ENCODE results near the gene ZKSCAN7.
A peak's percentile ranks its signal among the peaks of the same experiment; 100 is the strongest.
"Not testable (repeated sequence)": the region's sequence is repeated elsewhere in the genome, so short reads cannot be mapped to it uniquely, and the experiment has no call there.

The ZKSCAN7 gene

DNA sequence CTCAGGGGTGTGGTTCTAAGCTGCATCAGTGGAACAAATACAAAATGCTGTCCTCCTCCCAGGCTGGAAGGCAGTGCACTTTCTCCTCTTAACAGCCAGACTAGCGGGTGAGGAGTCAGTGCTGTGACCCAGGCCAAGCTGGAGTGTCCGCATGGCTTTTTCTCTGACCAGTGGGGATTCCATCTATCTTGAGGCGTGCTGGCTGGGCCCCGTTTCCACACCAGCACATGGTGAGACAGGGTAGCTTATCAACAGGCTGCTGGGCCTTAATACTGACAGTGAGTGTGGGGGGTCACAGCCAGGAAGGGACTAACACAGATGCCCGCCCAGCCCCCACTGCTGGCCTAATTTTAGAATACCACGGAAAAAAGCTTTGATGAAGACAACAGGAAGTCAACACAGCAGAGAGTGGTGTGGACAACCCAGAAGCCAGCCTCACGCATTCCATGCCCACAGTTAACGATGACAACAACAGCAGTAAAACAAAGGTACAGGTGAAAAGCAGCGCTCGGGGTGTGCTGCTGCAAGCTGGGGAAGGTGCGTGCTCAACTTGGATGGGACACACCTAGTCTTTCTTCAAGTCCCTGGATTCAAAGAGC is 22.5 kb downstream of the ZKSCAN7 start:
- DNase-seq, result not testable (repeated sequence)

DNA sequence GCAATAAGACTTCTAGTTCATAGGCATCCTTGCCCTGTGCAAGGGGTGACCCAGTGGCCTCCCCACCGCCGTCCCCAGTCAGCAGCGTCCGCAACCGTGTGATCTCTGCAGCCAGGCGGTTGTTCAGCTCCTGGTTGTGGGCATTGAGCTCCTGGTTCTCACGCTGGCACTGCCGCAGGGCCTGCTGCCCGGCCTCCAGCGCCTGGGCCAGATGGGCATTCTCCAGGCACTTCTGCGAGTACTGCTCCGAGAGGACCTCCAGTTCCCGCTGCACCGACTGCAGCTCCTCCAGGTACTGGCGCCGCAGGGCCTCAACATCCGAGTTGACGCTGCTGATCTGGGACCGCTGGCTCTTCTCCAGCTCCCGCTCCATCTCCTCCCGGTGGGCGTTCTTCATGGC is 23.3 kb downstream of the ZKSCAN7 start:
- not testable (repeated sequence) for DNase-seq

DNA sequence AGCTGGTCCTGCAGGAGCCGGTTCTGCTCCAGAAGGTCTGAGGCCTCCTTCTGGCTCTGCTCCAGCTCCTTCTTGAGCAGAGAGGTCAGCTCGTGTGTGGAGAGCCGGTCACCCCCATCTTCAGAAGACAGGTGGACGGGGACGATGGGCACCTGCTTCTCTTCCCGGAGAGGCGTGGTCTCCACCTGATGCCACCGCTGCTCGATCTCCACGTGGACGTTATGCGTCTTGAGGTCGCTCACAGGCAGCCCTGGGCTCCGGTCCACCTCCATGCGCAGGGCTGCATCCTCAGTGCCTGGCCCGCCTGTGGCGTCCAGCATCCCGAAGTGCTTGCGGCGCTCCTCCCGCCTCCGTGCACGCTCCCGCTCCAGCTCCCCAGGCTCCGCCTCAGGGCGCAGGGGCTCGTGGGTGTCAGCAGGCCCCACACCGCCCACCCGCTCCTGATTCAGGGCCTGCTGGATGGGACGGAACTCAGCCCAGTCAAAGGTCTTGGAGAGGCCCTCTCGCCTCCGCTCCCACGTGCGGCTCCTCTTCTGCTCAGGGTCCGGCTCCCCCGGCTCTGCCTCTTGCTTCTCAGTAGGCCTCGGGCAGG is 24.0 kb downstream of the ZKSCAN7 start:
- not testable (repeated sequence) for DNase-seq

DNA sequence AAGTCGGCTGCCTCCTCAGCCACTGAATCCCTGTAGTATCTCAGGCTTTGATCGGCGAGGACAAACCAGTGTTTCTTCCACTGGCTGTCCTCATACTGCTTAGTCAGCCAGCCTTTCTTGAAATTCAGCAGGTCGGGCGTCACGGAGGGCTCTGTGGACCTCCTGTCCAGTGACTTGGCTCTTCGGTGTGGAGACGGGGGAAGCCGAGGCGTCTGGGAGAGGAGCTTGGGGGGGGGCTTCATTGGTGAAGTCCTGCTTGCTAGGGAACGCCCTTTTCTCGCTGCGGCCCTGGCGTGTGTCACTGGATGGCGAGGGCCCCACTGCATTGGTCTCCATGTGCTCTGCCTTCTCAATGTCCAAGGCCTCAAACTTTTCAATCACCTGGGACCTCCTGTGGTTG is 24.8 kb downstream of the ZKSCAN7 start:
- DNase-seq, result not testable (repeated sequence)

DNA sequence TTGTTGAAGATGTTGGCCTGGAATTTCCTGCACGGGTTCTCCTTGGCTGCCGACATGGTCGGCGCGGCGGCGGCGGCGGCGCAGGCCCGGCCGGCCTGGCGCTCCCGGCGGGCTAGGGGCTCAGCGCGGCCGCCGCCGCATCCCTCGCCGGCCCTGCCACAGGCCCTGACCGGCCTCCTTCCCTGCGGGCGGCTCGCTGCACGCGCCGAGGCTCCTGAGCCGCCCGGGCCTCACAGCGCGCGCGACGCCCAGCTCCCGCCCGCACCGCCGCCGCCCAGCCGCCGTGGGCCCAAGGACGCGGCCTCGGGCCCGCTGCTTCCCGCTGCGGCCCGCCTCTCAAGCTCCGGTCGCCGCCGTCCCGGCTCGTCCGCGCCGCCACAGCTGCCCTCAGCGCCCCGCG is 26.0 kb downstream of the ZKSCAN7 start:
- DNase-seq, result not testable (repeated sequence)

DNA sequence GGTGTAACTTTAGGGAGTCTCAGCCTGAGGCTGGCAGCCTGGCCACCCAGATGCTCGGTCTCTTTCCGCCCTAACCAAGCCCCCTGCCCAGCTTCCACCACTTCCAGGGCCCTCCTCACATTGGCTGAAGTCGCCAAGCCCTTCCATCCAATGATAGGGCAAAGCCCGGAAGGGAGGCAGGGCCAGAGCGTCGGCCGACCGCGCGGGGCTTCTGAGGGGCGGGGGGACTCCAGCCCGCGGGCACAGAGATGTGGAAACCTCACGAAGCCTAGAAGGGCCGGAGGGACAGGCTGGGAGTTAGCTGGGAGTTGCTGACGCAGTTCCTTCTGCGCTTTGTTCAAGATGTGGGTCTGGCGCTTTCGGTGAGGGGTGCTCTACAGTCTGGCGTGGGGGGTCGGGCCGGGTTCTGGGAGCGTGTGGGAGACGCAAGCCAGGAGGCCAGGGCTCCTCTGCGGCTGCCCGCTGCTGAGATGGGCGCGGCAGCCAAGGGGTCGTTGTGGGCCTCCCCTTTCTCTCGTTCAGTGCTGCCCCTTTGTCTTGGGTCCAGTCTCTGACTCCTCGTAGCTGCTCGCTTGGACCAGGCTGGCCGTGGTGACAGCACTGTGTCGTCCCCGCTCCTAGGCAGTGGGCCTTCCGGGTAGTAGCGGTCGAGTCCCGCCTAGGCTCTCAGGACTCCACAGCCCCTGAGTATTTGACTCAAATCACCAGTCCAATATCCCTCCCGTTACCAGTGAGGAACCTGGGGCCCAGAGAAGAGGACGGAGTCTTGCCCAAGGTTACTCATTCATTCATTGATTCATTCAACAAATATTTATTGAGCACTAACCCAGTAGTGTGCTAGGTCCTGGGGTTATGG is 29.9 kb downstream of the ZKSCAN7 start, which contains the start of gene ZNF660:
Gene ZNF660 (plus strand): TSS at position 319 of the 856 bp plus-strand sequence. CDS start 9,230 bp downstream, outside the sequence.
- DNase-seq, result peak; percentile 72

DNA sequence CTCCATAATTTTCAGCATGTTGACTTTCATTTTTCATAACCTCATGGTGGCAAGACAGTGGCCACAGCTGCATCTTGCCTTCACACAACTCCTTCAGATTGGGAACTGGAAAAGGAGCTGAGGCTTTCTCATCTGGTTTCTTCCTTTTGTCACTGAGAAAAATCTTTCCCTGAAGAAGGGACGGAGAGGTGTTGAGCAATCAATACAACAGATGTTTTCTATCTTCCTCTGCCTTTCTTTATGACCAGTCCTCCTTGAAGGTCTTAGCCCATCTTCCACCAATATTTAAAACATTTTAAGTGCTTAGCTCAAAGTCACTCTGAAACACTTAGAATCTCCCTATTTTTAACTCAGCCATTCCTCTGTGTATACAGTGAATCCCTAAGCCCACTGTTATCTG is 41.6 kb downstream of the ZKSCAN7 start:
- no peak for DNase-seq

DNA sequence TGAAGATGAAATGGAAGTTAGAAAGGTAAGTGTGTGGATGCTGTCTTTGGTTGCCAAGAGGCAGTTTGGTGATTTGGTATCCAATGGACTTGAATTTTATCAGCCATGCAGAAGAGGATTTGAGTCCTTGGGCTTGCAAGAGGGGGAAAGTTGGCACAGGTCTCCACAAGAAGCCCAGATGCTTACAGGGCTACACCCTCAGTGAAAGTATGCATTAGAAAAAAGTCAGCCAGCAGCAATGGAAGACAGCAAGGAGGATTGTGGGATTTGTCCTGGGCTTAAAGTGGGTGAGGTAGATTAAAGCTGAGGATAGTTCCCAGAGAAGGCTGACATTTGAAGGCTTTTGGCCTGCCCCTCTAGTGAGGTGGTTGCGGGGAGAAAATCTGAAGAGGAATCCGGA is 46.8 kb downstream of the ZKSCAN7 start:
- no peak for DNase-seq

DNA sequence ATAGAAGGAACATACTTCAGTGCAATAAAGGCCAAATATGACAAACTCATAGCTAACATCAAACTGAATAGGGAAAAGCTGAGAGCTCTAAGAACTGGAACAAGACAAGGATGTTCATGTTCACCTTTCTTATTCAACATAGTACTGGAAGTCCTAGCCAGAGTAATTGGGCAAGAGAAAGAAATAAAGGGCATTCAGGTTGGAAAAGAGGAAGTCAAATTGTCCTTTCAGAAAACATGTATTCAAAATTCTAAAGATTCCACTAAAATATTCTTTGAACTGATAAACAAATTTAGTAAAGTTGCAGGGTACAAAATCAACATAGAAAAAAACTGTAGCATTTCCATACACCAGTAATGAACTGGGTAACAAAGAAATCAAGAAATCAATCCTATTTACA is 57.7 kb downstream of the ZKSCAN7 start:
- DNase-seq, result no peak
